Panc1 (cell line): Measurements from ENCODE around the gene NF1. TPM values are rescaled to one million over a fixed set of nuclear protein-coding genes. Genes with fewer than 3 reads are reported as not detected.
A peak's percentile ranks its signal among the peaks of the same experiment; 100 is the strongest.

Experiments used
- ATAC-seq: fragments of 200-7000 bp; cut with Tn5 transposase; 2 replicates; pipeline ENCODE4 v1.9.1; 2020; ENCODE audit warnings: mild to moderate bottlenecking, moderate library complexity
- BruUV-seq: library from RNA; stranded (reverse); fragments of 400-500 nt; replicated peaks from 2 replicates; lab custom pipeline; 2021; lab: Mats Ljungman, UMichigan
- CTCF ChIA-PET: fragments of 300-600 bp; sonication (Branson Sonifier 250); formaldehyde crosslinking; loops from one replicate; lab custom pipeline; 2022; ENCODE audit warnings: antibody characterized with exemption; lab: Charles Lee
- POLR2A ChIA-PET: fragments of 300-600 bp; sonication (Branson Sonifier 250); formaldehyde crosslinking; loops from one replicate; lab custom pipeline; 2022; ENCODE audit warnings: antibody characterized with exemption; lab: Charles Lee
- DNase-seq: peaks from one replicate; pipeline ENCODE4 v3.0.0-alpha.2; 2010; ENCODE audit warnings: low read depth, low spot score
- H3K27ac ChIP-seq: 2 replicates; pipeline ENCODE4 v1.5.1; 2011; ENCODE audit warnings: mild to moderate bottlenecking, low read length, inconsistent platforms
- H3K27me3 ChIP-seq: fragments of 200-500 bp; sonication (Bioruptor generic); 2 replicates; pipeline ENCODE4 v1.6.0; 2014; ENCODE audit warnings: low read length, inconsistent platforms; ENCODE audit not compliant: control insufficient read depth, insufficient read depth
- H3K36me3 ChIP-seq: fragments of 200-500 bp; sonication (Bioruptor generic); 2 replicates; pipeline ENCODE4 v1.5.1; 2014; ENCODE audit warnings: inconsistent platforms, mild to moderate bottlenecking, low read length, moderate library complexity; ENCODE audit not compliant: control insufficient read depth, insufficient read depth
- H3K4me1 ChIP-seq: 2 replicates; pipeline ENCODE4 v1.5.1; 2011; ENCODE audit warnings: inconsistent platforms, mild to moderate bottlenecking, low read length, moderate library complexity; ENCODE audit not compliant: control insufficient read depth, insufficient read depth
- H3K4me3 ChIP-seq, 2 experiments: 2 replicates each; pipeline ENCODE4 v1.5.1; 2011 to 2012; ENCODE audit warnings: low read depth in 2 of 2, low read length in 2 of 2, mild to moderate bottlenecking in 2 of 2, inconsistent platforms in 1 of 2, moderate library complexity in 1 of 2
- H3K9me3 ChIP-seq: fragments of 200-500 bp; sonication (Bioruptor generic); 2 replicates; pipeline ENCODE4 v1.5.1; 2014; ENCODE audit warnings: low read depth, mild to moderate bottlenecking, inconsistent platforms, low read length, moderate library complexity; ENCODE audit not compliant: control insufficient read depth, insufficient read depth
- POLR2AphosphoS5 ChIP-seq: IDR thresholded peaks from 2 replicates; pipeline ENCODE4 v1.6.1; 2012; ENCODE audit warnings: mild to moderate bottlenecking, low read depth, low read length, moderate library complexity
- SIN3A ChIP-seq: IDR thresholded peaks from 2 replicates; pipeline ENCODE4 v1.6.1; 2012; ENCODE audit warnings: low read depth, mild to moderate bottlenecking, low read length, moderate library complexity, borderline replicate concordance; ENCODE audit not compliant: insufficient read depth
- TCF7L2 ChIP-seq: IDR thresholded peaks from 2 replicates; pipeline ENCODE4 v1.6.1; 2011; ENCODE audit warnings: mild to moderate bottlenecking, low read depth, low read length, inconsistent platforms
- in situ Hi-C: cut with HindIII; loops from 2 replicates; pipeline ENCODE4 v1.10.0; 2016; ENCODE audit warnings: low sequenced_read_pairs, low pct_unique_long_range_greater_than_20kb
- intact Hi-C: fragments of 100-400 bp; cut with micrococcal nuclease; formaldehyde crosslinking; loops from one replicate; pipeline ENCODE4 v1.10.0; 2022; ENCODE audit not compliant: unreplicated experiment
- total RNA-seq: library from RNA; stranded (reverse); gene quantifications from one replicate; pipeline ENCODE4 v1.2.1, GENCODE V29; 2021; ENCODE audit not compliant: unreplicated experiment
- TF ChIP-seq, protein P1 (sequence below): fragments of 450-650 bp; IDR thresholded peaks from 2 replicates; pipeline ENCODE4 v1.5.1; 2017; ENCODE audit warnings: mild to moderate bottlenecking
- TF ChIP-seq, protein P2 (sequence below), 2 experiments: IDR thresholded peaks; 2 replicates each; pipeline ENCODE4 v1.6.1; 2011 to 2012; ENCODE audit warnings: low read depth in 2 of 2, control low read depth in 1 of 2, low read length in 1 of 2, mild to moderate bottlenecking in 1 of 2, moderate library complexity in 1 of 2; ENCODE audit not compliant: insufficient read depth in 1 of 2

The NF1 gene
- total RNA-seq, 1 experiment from 2014 or later, result 82.5 TPM

DNA sequence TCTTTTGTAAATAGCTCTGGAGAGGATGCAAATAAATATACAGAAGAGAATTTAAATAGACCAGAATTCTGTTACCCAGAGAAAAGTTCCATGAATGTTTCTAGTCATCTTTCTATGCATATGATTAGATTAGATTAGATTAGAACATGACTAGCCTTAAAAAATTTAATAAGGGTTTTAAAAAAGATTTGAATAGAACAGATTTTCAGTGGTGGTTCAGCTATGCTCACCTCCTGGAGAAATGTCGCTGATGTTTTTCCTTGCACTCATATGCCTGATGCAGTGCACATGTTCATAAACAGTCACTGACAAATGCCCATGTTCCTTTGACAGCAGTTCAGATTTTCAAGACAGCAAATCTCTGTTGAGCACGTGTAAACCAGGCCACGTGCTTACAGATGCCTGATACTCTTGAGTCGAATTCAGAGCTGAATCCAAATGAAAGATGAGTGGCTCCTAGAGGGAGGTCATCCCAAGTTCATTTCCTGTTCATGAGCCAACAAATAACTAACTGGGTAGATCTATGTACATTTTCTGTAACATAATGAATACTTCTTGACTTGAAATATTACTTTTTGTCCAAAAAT is 276.8 kb downstream of the NF1 start:
- Histone ChIP-seq H3K27me3 (no peaks in the 10 kb centered on the region), H3K9me3 (no peaks in the 10 kb centered on the region), H3K4me1 (no peaks in the 10 kb centered on the region), H3K4me3 (no peak overlapping the region), H3K36me3 (peaks cover 25% of the 10 kb centered on the region; the same call in 1 of the 2 replicates), H3K27ac (no peak overlapping the region)
- BruUV-seq, result no TSS peak
- ChIA-PET POLR2A (no interaction called here), CTCF (no interaction called here)
- no peak for ATAC-seq
- in situ Hi-C loops, result no loop called here
- intact Hi-C loops, result no loop called here
- TF ChIP-seq, protein P1, sequence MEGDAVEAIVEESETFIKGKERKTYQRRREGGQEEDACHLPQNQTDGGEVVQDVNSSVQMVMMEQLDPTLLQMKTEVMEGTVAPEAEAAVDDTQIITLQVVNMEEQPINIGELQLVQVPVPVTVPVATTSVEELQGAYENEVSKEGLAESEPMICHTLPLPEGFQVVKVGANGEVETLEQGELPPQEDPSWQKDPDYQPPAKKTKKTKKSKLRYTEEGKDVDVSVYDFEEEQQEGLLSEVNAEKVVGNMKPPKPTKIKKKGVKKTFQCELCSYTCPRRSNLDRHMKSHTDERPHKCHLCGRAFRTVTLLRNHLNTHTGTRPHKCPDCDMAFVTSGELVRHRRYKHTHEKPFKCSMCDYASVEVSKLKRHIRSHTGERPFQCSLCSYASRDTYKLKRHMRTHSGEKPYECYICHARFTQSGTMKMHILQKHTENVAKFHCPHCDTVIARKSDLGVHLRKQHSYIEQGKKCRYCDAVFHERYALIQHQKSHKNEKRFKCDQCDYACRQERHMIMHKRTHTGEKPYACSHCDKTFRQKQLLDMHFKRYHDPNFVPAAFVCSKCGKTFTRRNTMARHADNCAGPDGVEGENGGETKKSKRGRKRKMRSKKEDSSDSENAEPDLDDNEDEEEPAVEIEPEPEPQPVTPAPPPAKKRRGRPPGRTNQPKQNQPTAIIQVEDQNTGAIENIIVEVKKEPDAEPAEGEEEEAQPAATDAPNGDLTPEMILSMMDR, result no peak
- no peak for TF ChIP-seq TCF7L2
- TF ChIP-seq, protein P2, sequence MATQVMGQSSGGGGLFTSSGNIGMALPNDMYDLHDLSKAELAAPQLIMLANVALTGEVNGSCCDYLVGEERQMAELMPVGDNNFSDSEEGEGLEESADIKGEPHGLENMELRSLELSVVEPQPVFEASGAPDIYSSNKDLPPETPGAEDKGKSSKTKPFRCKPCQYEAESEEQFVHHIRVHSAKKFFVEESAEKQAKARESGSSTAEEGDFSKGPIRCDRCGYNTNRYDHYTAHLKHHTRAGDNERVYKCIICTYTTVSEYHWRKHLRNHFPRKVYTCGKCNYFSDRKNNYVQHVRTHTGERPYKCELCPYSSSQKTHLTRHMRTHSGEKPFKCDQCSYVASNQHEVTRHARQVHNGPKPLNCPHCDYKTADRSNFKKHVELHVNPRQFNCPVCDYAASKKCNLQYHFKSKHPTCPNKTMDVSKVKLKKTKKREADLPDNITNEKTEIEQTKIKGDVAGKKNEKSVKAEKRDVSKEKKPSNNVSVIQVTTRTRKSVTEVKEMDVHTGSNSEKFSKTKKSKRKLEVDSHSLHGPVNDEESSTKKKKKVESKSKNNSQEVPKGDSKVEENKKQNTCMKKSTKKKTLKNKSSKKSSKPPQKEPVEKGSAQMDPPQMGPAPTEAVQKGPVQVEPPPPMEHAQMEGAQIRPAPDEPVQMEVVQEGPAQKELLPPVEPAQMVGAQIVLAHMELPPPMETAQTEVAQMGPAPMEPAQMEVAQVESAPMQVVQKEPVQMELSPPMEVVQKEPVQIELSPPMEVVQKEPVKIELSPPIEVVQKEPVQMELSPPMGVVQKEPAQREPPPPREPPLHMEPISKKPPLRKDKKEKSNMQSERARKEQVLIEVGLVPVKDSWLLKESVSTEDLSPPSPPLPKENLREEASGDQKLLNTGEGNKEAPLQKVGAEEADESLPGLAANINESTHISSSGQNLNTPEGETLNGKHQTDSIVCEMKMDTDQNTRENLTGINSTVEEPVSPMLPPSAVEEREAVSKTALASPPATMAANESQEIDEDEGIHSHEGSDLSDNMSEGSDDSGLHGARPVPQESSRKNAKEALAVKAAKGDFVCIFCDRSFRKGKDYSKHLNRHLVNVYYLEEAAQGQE (IDR thresholded peaks at IDR 0.05; ENCODE audit: insufficient read depth in 1 of 2, low read depth in 2 of 2, low read length in 1 of 2), result no peak
- TF ChIP-seq SIN3A, result no peak
- no peak for TF ChIP-seq POLR2AphosphoS5
- no peak for DNase-seq

DNA sequence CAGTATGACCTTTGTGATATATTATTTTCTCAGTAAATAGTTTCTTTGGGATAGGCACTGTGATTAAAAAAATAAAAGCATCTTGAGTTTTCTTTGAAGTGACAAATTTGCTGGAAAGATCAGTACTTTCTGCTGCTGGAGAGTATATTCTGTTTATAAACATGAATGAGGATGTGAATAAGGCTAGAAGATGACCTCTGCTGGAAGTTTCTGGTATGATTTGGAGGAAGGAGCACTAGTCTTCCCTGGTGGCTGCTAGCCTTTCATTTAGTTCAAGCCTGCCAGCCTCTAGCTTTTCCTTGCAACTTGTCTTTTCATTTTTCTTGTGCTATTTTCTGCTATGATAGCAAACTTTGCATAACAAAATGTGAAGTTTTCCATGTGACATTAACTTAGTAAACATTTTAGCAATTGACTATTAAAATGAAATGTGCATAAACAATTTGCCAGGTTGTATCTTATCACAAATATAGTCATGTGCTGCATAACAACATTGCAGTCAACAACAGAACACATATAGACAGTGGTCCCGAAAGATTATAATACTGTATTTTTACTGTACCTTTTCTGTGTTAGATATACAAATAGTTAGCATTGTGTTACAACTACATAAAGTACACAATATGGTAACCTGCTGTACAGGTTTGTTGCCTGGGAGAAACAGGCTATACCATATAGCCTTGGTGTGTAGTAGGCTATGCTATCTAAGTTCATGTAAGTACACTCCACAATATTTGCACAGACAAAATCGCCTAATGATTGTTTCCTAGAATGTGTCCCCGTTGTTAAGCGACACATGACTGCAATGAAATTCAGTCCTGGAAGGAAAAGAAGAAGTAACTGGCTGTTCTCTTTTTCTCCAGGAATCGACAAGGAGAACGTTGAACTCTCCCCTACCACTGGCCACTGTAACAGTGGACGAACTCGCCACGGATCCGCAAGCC is 278.6 kb downstream of the NF1 start:
- intact Hi-C loops (no loop called here), in situ Hi-C loops (no loop called here)
- Histone ChIP-seq H3K4me1 (no peaks in the 10 kb centered on the region), H3K27me3 (no peaks in the 10 kb centered on the region), H3K36me3 (peaks cover 21% of the 10 kb centered on the region; the same call in 1 of the 2 replicates), H3K27ac (no peak overlapping the region), H3K4me3 (no peak overlapping the region), H3K9me3 (no peaks in the 10 kb centered on the region)
- TF ChIP-seq, protein P1, result peak; percentile 64; the same call in 1 of the 2 replicates
- no peak for TF ChIP-seq POLR2AphosphoS5
- ChIA-PET CTCF (no interaction called here), POLR2A (no interaction called here)
- ATAC-seq, result peak; percentile 94
- DNase-seq, result peak; percentile 20
- no TSS peak for BruUV-seq
